Right lobe of liver (tissue), 4 donors: ENCODE results near the gene LRRC10B.

Experiments
- CTCF ChIP-seq, 4 donors: fragments of 200-600 bp in 3 of 4; fragments of 450-650 bp in 1 of 4; IDR thresholded peaks; one replicate each; pipeline versions ENCODE4 v1.5.1 to v1.8.0; 2016 to 2022; ENCODE audit warnings: antibody characterized with exemption in 4 of 4, mild to moderate bottlenecking in 2 of 4
- POLR2A ChIP-seq: fragments of 450-650 bp; IDR thresholded peaks from one replicate; pipeline ENCODE4 v1.6.1; 2017; ENCODE audit warnings: antibody characterized with exemption, mild to moderate bottlenecking
- donor health status: DM: no; HTN: no; CAD: no.
- donor health status: DM: no; HTN: no; CAD: no.
- donor health status: DM: no; HTN: yes; CAD: no.

DNA sequence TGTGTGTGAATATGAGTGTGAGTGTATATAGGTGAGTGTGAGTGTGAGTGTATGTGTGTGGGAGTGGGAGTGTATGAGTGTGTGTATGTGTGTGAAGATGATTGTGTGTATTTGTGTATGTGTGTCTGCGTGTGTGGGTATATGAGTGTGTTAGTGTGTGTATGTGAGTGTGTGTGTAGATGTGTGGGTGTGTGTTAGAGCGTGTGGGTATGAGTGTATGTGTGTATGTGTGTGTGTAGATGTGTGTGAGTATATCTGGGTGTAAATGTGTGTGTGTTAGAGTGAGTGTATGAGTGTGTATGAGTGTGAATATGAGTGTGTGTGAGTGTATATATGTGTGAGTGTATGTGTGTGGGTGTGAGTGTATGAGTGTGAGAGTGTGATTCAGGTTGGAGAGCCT is 11.1 kb upstream of the LRRC10B start:
- no peak for TF ChIP-seq CTCF (IDR thresholded peaks at IDR 0.05)
- no peak for TF ChIP-seq POLR2A
